Activated naive CD8-positive, alpha-beta T cell treated with anti-CD3 and anti-CD28 coated beads, Interleukin-2, amount 50 U/mL, for 24 hours (primary cell): ENCODE measurements around the gene TRIM38.
"Not testable (repeated sequence)": the region's sequence is repeated elsewhere in the genome, so short reads cannot be mapped to it uniquely, and the experiment has no call there.

Experiments used
- ATAC-seq: fragments of 150-1000 bp; cut with Tn5 transposase; one replicate; pipeline ENCODE4 v1.10.0; 2021
- DNase-seq: peaks from one replicate; pipeline ENCODE4 v3.0.0; 2021
- H3K27ac Mint-ChIP-seq: one replicate; pipeline ENCODE4 v1.8.0; 2021; ENCODE audit warnings: mild to moderate bottlenecking, mixed read lengths
- H3K27me3 Mint-ChIP-seq: one replicate; pipeline ENCODE4 v1.8.0; 2021; ENCODE audit warnings: mixed read lengths
- H3K36me3 Mint-ChIP-seq: one replicate; pipeline ENCODE4 v1.8.0; 2021; ENCODE audit warnings: low read depth, mixed read lengths
- H3K4me1 Mint-ChIP-seq: one replicate; pipeline ENCODE4 v1.8.0; 2021; ENCODE audit warnings: mixed read lengths
- H3K4me3 Mint-ChIP-seq: one replicate; pipeline ENCODE4 v1.8.0; 2021; ENCODE audit warnings: mild to moderate bottlenecking, moderate library complexity, mixed read lengths
- H3K9me3 Mint-ChIP-seq: one replicate; pipeline ENCODE4 v1.8.0; 2021; ENCODE audit warnings: mixed read lengths

The TRIM38 gene

DNA sequence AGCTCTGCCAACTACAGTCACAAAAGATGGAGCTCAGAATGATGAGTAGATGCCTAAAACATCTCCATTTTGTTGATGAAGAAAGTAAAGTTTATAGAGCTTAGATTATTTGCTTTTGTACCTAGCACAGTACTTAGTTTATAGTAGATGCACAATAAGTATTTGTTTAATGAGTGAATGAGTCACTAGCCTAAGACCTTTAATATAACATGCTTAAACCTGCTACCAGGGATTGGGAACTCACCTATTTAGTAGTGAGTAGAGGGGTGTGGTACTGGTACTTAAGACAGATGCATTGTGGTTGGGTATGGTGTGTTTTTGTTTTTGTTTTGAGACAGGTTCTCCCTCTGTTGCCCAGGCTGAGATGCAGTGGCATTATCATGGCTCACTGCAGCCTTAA is 35.8 kb downstream of the TRIM38 start:
- no peak for DNase-seq
- H3K27me3 Mint-ChIP-seq = no peaks in the 10 kb centered on the region
- no peak overlapping the region for H3K4me3 Mint-ChIP-seq
- no peaks in the 10 kb centered on the region for H3K9me3 Mint-ChIP-seq
- H3K4me1 Mint-ChIP-seq = peaks cover 12% of the 10 kb centered on the region
- no peak for ATAC-seq
- peaks cover 14% of the 10 kb centered on the region for H3K36me3 Mint-ChIP-seq
- no peak overlapping the region for H3K27ac Mint-ChIP-seq

DNA sequence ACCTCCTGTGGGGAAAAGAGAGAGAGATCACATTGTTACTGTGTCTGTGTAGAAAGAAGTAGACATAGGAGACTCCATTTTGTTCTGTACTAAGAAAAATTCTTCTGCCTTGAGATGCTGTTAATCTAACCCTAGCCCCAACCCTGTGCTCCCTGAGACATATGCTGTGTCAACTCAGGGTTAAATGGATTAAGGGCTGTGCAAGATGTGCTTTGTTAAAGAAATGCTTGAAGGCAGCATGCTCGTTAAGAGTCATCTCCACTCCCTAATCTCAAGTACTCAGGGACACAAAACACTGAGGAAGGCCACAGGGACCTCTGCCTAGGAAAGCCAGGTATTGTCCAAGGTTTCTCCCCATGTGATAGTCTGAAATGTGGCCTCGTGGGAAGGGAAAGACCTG is 36.6 kb downstream of the TRIM38 start:
- H3K9me3 Mint-ChIP-seq, H3K4me1 Mint-ChIP-seq, H3K4me3 Mint-ChIP-seq, H3K27me3 Mint-ChIP-seq, DNase-seq, ATAC-seq, H3K27ac Mint-ChIP-seq: not testable (repeated sequence)
- peaks cover 14% of the 10 kb centered on the region for H3K36me3 Mint-ChIP-seq

DNA sequence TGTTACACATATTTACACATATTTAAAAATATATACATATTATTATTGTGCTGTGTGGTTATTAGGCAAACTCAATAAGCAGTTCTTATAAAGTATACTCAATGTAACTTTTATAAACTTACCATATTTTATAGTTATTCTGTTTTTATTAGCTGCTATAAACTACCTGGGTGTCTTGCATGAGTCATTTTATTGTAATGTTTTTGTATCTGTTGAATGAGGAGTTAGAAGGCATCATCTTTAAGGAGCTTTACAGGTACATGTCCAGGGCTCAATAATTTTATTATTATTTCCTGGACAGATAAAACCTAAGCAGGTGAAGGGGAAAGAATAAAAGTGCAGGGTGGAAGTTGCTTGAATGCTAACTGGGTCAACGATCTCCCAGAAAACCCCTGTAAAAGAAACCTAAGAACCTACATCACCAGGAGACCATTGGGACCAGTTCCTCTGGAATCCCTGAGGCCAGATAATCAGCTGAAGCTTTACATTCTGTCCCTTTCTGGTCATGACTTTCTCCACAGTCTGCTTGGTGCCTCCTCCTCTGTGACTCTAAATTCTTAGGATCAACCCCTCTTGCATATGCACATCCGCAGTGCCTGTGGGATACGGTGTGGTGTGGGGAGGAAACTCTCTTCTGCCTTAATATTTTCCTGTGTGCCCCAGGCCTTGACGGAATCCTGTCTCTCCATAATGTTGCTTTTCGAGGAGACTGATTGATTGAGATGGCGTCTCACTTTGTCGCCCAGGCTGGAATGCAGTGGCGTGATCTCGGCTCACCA is 38.0 kb downstream of the TRIM38 start:
- DNase-seq (no peak), ATAC-seq (no peak)
- Mint-ChIP-seq H3K4me1 (peaks cover 1% of the 10 kb centered on the region), H3K27me3 (no peaks in the 10 kb centered on the region), H3K36me3 (peaks cover 14% of the 10 kb centered on the region), H3K27ac (no peak overlapping the region), H3K4me3 (no peak overlapping the region), H3K9me3 (no peaks in the 10 kb centered on the region)

DNA sequence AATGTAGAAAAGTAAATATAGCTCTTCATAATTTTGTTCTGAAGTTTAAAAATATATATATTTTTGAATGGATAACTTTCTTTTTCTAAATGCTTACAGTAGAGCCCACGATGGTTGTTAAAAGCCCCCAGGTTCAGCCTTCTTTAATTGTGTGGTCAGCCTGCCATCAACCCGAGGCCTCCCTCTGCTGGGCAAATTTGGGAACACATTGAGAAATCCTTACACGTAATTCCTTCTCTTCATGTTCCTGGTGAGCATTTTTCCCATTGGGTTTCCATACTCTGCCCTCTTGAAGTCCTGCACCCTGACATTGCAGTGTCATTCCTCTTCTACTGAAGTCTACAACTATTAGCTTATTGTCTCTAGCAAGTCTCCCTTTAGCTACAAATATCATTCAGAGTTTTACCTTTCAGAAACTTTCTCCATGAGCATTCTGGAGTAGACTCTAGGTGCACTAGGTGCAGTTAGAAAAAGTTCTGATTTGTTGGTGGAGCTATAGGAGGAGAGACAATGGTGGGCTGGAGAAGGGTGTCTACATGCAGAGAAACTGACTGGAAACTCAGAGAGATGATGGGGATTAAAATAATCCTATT is 40.6 kb downstream of the TRIM38 start:
- H3K27ac Mint-ChIP-seq = no peak overlapping the region
- H3K9me3 Mint-ChIP-seq = no peaks in the 10 kb centered on the region
- H3K27me3 Mint-ChIP-seq = no peaks in the 10 kb centered on the region
- peaks cover 4% of the 10 kb centered on the region for H3K4me1 Mint-ChIP-seq
- H3K36me3 Mint-ChIP-seq = peaks cover 11% of the 10 kb centered on the region
- ATAC-seq (no peak), DNase-seq (peak; percentile 58)
- no peak overlapping the region for H3K4me3 Mint-ChIP-seq

DNA sequence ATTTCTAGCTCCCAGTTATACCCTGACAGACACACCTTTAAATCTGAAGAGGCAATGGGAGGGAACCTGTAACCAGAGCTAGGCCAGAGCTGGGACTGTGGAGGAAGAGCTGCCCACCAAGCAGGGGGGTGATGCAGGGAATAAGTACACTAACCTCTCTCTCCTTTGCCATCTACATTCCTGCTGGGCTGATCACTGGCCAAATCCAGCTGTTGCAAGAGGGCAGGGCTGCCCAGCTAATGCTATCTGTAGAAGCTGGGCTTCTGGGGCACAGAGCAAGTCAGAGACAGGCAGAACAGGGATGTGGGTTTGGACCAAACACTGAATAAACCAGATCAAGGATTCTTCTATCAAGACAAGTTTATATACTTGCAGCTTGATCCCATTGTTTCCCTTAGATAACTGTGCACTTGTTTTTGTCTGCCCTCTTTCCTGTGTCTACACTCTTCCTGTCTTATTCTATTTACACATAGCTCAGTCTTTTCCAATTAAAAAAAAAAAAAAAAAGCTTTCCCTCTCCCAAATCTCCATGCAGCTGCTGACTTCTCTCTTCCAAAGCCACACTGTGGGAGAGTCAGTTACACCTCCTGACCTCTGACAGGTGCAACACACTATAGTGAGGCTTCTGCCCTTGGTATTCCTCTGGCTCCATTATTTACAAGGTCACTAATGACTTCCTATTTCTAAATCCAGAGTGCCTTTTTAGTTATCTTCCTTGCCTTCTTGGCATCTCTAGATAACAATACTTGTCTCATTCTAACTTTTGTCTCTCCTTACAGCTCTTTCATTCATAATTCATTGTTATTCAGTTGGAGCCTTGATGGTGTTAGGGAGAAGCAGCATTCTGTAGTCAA is 43.7 kb downstream of the TRIM38 start:
- Mint-ChIP-seq H3K9me3 (no peaks in the 10 kb centered on the region), H3K4me1 (peaks cover 4% of the 10 kb centered on the region), H3K36me3 (peaks cover 1% of the 10 kb centered on the region), H3K4me3 (no peak overlapping the region), H3K27ac (no peak overlapping the region), H3K27me3 (no peaks in the 10 kb centered on the region)
- DNase-seq = no peak
- no peak for ATAC-seq

DNA sequence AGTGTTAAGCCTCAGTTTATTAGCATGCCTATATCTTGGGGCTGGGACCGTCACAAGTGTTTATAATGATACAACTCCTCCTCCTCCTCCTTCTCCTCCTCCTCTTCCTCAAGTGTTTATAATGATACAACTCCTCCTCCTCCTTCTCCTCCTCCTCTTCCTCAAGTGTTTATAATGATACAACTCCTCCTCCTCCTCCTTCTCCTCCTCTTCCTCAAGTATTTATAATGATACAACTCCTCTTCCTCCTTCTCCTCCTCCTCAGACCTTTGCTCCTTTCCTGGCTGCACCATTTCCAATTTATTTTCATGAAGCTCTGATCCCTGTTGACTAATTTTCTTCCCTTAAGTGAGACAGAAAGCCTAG is 44.3 kb downstream of the TRIM38 start:
- not testable (repeated sequence) for H3K27ac Mint-ChIP-seq, H3K36me3 Mint-ChIP-seq, H3K4me3 Mint-ChIP-seq, H3K9me3 Mint-ChIP-seq, DNase-seq, H3K27me3 Mint-ChIP-seq, H3K4me1 Mint-ChIP-seq, ATAC-seq

DNA sequence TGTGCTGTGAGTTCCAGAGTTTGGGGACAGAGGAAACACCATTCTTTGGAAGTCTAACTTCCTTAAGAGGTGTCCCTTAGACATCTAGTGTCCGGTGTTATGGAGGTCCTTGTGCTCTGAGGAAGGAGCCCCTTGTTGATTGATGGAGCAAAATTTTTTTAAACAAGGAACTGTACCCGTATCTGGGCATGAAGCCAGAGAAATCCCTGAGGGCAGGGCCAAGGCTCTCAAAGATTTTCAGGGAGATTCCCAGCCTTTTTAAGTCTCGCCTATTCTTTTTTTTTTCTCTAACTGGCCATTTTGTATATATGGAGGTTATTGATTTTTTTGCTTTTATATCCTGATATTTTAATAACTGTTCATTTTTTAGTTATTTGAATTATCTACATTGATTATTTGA is 45.9 kb downstream of the TRIM38 start:
- H3K27me3 Mint-ChIP-seq = no peaks in the 10 kb centered on the region
- peaks cover 4% of the 10 kb centered on the region for H3K4me1 Mint-ChIP-seq
- no peak overlapping the region for H3K27ac Mint-ChIP-seq
- ATAC-seq = no peak
- no peak for DNase-seq
- no peak overlapping the region for H3K4me3 Mint-ChIP-seq
- no peaks in the 10 kb centered on the region for H3K9me3 Mint-ChIP-seq
- no peaks in the 10 kb centered on the region for H3K36me3 Mint-ChIP-seq

DNA sequence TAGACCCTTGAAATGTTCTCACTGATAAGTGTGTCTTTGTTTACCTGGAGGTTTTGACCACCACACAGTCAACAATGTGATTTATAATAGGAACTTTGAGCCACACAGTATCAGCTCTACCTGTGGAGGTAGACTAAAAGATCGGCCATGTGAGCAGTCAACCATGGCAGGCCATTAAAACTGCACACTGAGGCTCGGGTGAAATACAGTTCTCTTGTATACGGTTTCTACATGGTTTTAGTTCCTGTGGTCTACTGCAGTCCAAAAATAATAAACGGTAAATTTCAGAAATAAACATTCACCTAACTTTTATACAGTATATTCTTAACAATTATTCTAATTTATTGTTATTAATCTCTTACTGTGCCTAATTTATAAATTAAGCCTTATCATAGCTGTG is 47.2 kb downstream of the TRIM38 start:
- peaks cover 4% of the 10 kb centered on the region for H3K4me1 Mint-ChIP-seq
- H3K9me3 Mint-ChIP-seq = no peaks in the 10 kb centered on the region
- ATAC-seq (no peak), DNase-seq (no peak)
- H3K4me3 Mint-ChIP-seq = no peak overlapping the region
- no peaks in the 10 kb centered on the region for H3K27me3 Mint-ChIP-seq
- no peaks in the 10 kb centered on the region for H3K36me3 Mint-ChIP-seq
- H3K27ac Mint-ChIP-seq = no peak overlapping the region

DNA sequence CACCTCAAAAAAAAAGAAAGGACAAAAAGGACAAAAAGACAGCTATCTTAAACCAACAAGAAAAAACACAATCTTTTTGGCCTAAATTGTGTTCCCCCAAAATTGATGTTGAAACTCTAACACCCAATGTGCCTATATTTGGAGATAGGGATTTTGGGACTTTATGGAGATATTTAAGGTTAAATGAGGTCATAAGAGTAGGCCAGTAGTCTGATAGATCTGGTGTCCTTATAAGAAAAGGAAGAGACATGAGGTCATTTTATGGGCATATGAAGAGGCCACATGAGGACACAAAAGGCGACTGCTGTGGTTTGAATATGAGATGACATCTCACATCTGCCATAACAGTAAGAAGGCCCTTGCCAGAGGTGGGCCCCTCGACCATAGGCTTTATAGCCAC is 49.5 kb downstream of the TRIM38 start:
- Mint-ChIP-seq H3K4me1 (peaks cover 6% of the 10 kb centered on the region), H3K9me3 (no peaks in the 10 kb centered on the region), H3K27me3 (no peaks in the 10 kb centered on the region), H3K4me3 (no peak overlapping the region), H3K36me3 (no peaks in the 10 kb centered on the region), H3K27ac (no peak overlapping the region)
- no peak for ATAC-seq
- no peak for DNase-seq

DNA sequence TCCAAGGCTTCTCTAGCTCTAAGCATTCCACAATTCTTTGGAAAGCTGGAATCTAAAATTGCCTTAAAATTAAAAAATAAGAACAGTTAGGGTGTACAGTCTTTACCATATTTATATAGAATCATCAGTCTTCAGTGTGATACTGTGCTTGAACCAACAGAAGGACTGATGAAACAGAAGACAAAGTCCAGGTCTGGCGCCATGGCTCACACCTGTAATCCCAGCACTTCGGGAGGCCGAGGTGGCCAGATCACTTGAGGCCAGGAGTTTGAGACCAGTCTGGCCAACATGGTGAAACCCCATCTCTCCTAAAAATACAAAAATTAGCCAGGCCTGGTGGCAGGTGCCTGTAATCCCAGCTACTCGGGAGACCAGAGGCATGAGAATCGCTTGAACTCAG is 51.8 kb downstream of the TRIM38 start:
- peaks cover 18% of the 10 kb centered on the region for H3K4me1 Mint-ChIP-seq
- ATAC-seq, H3K27me3 Mint-ChIP-seq, H3K36me3 Mint-ChIP-seq, DNase-seq, H3K27ac Mint-ChIP-seq, H3K9me3 Mint-ChIP-seq, H3K4me3 Mint-ChIP-seq: not testable (repeated sequence)

DNA sequence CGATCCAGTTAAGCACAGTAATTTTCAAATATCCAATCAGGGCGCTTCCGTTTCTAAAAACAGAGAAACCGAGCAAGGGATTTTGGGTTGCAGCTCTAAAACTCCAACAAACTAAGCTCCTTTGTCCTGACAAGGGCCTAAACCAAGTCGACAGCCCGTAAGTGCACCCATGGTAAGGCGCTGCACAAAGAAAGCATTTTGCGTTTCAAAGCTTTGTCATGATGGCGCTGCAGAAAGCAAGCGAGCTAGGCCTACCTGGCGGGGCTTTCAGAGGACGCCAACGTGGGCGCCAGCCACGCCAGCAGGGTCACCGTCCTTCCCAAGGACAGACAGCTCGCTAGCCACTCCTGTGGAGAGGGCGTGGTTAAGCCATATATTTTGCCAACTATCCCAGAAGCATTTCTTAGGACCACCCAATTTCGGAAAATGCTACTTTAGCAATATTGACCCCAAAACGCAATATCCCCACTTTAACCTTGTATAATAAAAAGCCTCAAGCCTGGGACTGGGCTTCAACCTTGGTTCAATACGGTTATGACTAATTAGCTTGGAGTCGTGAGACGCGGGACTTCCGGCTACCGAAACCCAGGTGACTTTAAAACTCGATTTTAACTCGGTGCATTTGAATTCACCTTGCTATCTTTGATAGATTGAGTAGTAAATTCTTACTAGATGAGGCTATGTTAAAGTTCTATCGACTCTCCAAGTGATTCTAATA is 53.8 kb downstream of the TRIM38 start:
- peaks cover 3% of the 10 kb centered on the region for H3K36me3 Mint-ChIP-seq
- peaks cover 29% of the 10 kb centered on the region for H3K4me1 Mint-ChIP-seq
- ATAC-seq (no peak), DNase-seq (no peak)
- H3K27ac Mint-ChIP-seq = no peak overlapping the region
- peaks cover 5% of the 10 kb centered on the region for H3K9me3 Mint-ChIP-seq
- peak overlapping the region; percentile 68 for H3K4me3 Mint-ChIP-seq
- no peaks in the 10 kb centered on the region for H3K27me3 Mint-ChIP-seq

DNA sequence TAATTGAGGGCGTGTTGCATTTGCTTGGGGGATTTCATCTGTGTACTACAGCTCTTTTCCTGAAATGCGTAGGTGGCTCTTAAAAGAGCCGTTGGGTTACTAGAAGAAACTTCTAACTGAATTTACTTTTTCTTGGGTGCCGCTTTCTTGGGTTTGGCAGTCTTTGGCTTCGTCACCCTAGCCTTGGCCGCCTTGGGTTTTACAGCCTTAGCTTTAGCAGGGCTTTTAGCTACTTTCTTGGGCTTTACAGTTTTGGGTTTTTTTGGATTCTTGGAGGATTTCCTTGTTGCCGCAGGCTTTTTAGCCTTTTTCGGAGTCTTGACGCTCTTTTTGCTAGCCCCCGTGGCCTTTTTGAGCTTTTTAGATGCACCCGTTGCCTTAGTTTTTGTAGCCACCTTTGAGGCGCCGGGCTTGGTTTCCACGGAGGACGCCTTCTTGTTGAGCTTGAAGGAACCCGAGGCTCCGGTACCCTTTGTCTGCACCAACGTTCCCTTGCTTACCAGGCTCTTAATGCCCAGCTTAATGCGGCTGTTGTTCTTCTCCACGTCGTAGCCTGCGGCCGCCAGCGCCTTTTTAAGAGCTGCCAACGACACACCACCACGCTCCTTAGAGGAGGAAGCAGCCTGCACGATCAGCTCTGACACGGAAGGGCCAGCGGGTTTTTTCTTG is 54.5 kb downstream of the TRIM38 start:
- H3K4me3 Mint-ChIP-seq = peak overlapping the region; percentile 68
- H3K4me1 Mint-ChIP-seq = peaks cover 35% of the 10 kb centered on the region
- H3K27ac Mint-ChIP-seq = peak overlapping the region; percentile 51
- H3K36me3 Mint-ChIP-seq = peaks cover 3% of the 10 kb centered on the region
- DNase-seq = no peak
- peaks cover 5% of the 10 kb centered on the region for H3K9me3 Mint-ChIP-seq
- no peaks in the 10 kb centered on the region for H3K27me3 Mint-ChIP-seq
- ATAC-seq = no peak

DNA sequence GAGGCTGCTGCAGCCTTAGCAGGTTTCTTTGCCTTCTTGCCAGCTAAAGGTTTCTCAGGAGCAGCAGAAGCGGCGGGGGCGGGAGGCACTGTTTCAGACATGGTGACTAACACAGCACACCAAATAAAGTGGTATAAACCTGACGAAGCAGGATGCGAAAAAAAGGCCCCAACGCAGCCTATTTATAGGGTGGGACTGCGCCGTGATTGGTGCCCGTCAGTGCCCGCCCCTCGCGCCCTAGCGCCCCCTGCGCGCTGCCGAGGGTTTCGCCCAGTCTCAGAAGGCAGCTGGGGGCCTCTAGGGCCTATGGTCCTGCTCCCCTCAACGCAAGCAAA is 55.0 kb downstream of the TRIM38 start:
- H3K36me3 Mint-ChIP-seq = peaks cover 3% of the 10 kb centered on the region
- no peaks in the 10 kb centered on the region for H3K27me3 Mint-ChIP-seq
- peaks cover 40% of the 10 kb centered on the region for H3K4me1 Mint-ChIP-seq
- peak overlapping the region; percentile 51 for H3K27ac Mint-ChIP-seq
- H3K9me3 Mint-ChIP-seq = peaks cover 5% of the 10 kb centered on the region
- ATAC-seq = peak; percentile 47
- peak; percentile 82 for DNase-seq
- H3K4me3 Mint-ChIP-seq = peak overlapping the region; percentile 68

DNA sequence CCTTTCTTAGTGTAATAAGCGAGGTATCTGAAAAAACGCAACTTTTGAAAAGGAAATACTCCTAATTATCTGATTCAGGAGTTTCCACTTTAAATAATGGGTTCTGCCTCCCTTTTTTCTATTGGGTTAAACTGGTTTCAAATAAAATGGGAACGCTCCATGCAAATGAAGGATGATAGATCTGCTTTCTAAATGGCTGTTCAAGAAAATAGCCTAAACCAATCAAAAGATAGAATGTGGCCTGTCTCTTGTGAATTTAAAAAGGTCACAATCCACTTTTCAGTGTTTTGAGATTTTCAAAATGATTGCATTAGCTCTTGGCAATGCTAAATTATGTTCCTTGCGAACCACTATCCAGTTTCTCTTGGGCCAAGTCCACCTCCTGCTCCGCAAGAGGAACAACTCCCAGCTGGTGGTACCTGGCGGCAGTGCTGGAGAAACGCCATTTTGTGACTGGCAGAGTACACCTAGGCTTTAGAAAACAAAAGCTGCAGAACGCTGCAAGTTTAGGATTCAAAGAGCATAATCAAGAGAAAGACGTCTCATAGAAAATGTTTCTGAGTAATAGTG is 56.7 kb downstream of the TRIM38 start:
- Mint-ChIP-seq H3K4me1 (peaks cover 44% of the 10 kb centered on the region), H3K36me3 (peaks cover 3% of the 10 kb centered on the region)

More for the DNA sequence above, 56.7 kb downstream of the TRIM38 start:
- Mint-ChIP-seq H3K27ac (no peak overlapping the region), H3K9me3 (peaks cover 5% of the 10 kb centered on the region), H3K27me3 (no peaks in the 10 kb centered on the region), H3K4me3 (peak overlapping the region; percentile 29)
- ATAC-seq = no peak
- no peak for DNase-seq
